PC-9 (cell line): Measurements from ENCODE around the gene AHCYL2. TPM values are rescaled to one million over a fixed set of nuclear protein-coding genes. Genes with fewer than 3 reads are reported as not detected.

Experiments
- BruUV-seq: library from RNA; stranded (reverse); fragments of 400-500 nt; replicated peaks from 2 replicates; lab custom pipeline; 2021; lab: Mats Ljungman, UMichigan
- CTCF ChIA-PET: fragments of 300-600 bp; sonication (Branson Sonifier 250); formaldehyde crosslinking; loops from one replicate; lab custom pipeline; 2022; ENCODE audit warnings: antibody characterized with exemption; lab: Charles Lee
- POLR2A ChIA-PET: fragments of 300-600 bp; sonication (Branson Sonifier 250); formaldehyde crosslinking; loops from one replicate; lab custom pipeline; 2022; ENCODE audit warnings: antibody characterized with exemption; ENCODE audit not compliant: unreplicated experiment; lab: Charles Lee
- DNase-seq, 2 experiments: peaks; one replicate each; pipeline versions ENCODE4 v3.0.0 to v3.0.0-alpha.2; 2015 to 2022; ENCODE audit warnings: mixed read lengths in 1 of 2
- H2AFZ ChIP-seq: fragments of 200-600 bp; sonication (generic); 2 replicates; pipeline ENCODE4 v1.8.1; 2017; ENCODE audit warnings: antibody characterized with exemption
- H3F3A ChIP-seq: fragments of 200-600 bp; sonication (generic); 2 replicates; pipeline ENCODE4 v1.8.1; 2017; ENCODE audit warnings: antibody characterized with exemption, mild to moderate bottlenecking, low read depth; ENCODE audit not compliant: insufficient read depth
- H3K27ac ChIP-seq: fragments of 200-600 bp; sonication (generic); 2 replicates; pipeline ENCODE4 v1.6.1; 2016; ENCODE audit warnings: mixed run types
- H3K27me3 ChIP-seq: fragments of 200-600 bp; sonication (generic); 2 replicates; pipeline ENCODE4 v1.6.1; 2016; ENCODE audit warnings: low read depth, mixed run types; ENCODE audit not compliant: insufficient read depth
- H3K36me3 ChIP-seq: fragments of 200-600 bp; sonication (generic); 2 replicates; pipeline ENCODE4 v1.6.1; 2016; ENCODE audit warnings: low read depth, mixed run types
- H3K4me1 ChIP-seq: fragments of 200-600 bp; sonication (generic); replicated peaks from 2 replicates; pipeline ENCODE4 v1.6.1; 2016; ENCODE audit warnings: mixed run types; ENCODE audit not compliant: insufficient read depth
- H3K4me2 ChIP-seq: fragments of 200-600 bp; sonication (generic); 2 replicates; pipeline ENCODE4 v1.6.1; 2017; ENCODE audit warnings: mixed run types
- H3K4me3 ChIP-seq: fragments of 200-600 bp; sonication (generic); 2 replicates; pipeline ENCODE4 v1.6.1; 2016; ENCODE audit warnings: mixed run types
- H3K79me2 ChIP-seq: fragments of 200-600 bp; sonication (generic); 2 replicates; pipeline ENCODE4 v1.6.1; 2017; ENCODE audit warnings: low read depth, mixed run types
- H3K9me2 ChIP-seq: fragments of 200-600 bp; sonication (generic); 2 replicates; pipeline ENCODE4 v1.8.1; 2017; ENCODE audit warnings: mild to moderate bottlenecking; ENCODE audit not compliant: insufficient read depth
- H3K9me3 ChIP-seq: fragments of 200-600 bp; sonication (generic); 2 replicates; pipeline ENCODE4 v1.8.1; 2016; ENCODE audit warnings: low read depth; ENCODE audit not compliant: insufficient read depth
- H4K20me1 ChIP-seq: fragments of 200-600 bp; sonication (generic); 2 replicates; pipeline ENCODE4 v1.8.1; 2017; ENCODE audit not compliant: insufficient read depth
- EZH2 ChIP-seq: fragments of 200-600 bp; sonication (generic); IDR thresholded peaks from 2 replicates; pipeline ENCODE4 v1.8.0; 2017; ENCODE audit warnings: antibody characterized with exemption, low read depth
- intact Hi-C: fragments of 100-400 bp; cut with micrococcal nuclease; formaldehyde crosslinking; loops from one replicate; pipeline ENCODE4 v1.10.0; 2022; ENCODE audit not compliant: unreplicated experiment
- total RNA-seq: library from RNA; stranded (reverse); gene quantifications from 2 replicates; pipeline ENCODE4 v1.2.3, GENCODE V29; 2021
- TF ChIP-seq, protein P1 (sequence below): fragments of 200-600 bp; sonication (generic); conservative IDR thresholded peaks from 2 replicates; pipeline ENCODE4 v1.6.1; 2017; ENCODE audit warnings: mixed run types, antibody characterized with exemption, mild to moderate bottlenecking, moderate library complexity

AHCYL2 gene
- total RNA-seq, 1 experiment from 2014 or later = 15.7 TPM

DNA sequence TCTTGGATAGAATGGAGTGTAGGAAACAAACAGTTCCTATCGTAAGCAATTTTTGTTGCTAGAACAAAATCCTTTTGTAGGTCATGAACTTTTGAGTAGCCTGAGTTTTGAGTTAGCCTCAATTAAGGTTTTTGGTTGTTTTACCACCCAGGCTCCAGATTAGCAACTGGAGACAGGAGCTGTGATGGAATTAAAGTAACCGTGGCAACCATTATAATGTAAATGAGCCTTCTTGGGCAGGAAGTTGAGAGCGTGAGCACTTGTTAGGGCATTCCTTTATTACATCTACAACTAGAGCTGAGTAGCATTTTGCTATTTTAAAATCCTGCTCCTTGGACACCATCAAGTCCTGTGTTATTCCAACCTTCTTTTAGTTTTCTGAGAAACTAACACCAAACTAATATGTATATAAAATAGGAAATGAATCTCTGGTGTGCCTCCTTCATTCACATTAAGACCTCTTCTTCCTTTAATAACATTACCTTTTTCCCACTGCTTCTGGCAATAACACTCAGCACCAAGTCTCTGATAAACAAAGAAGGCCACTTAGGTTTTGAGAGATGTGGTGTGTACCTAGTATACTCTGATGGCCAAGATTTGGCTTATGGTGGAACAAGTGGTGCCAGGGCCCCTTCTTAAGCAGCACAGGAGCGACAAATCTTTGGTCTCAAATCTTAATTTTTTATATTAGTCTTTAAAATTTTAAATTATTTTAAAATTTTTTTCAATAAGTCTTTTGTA lies 34.0 kb downstream of the AHCYL2 start:
- CTCF ChIA-PET = no interaction called here
- TF ChIP-seq, protein P1, sequence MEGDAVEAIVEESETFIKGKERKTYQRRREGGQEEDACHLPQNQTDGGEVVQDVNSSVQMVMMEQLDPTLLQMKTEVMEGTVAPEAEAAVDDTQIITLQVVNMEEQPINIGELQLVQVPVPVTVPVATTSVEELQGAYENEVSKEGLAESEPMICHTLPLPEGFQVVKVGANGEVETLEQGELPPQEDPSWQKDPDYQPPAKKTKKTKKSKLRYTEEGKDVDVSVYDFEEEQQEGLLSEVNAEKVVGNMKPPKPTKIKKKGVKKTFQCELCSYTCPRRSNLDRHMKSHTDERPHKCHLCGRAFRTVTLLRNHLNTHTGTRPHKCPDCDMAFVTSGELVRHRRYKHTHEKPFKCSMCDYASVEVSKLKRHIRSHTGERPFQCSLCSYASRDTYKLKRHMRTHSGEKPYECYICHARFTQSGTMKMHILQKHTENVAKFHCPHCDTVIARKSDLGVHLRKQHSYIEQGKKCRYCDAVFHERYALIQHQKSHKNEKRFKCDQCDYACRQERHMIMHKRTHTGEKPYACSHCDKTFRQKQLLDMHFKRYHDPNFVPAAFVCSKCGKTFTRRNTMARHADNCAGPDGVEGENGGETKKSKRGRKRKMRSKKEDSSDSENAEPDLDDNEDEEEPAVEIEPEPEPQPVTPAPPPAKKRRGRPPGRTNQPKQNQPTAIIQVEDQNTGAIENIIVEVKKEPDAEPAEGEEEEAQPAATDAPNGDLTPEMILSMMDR = no peak
- TF ChIP-seq EZH2 = no peak
- H3K4me1 ChIP-seq = no peaks in the 10 kb centered on the region
- no peaks in the 10 kb centered on the region for H3K9me3 ChIP-seq
- POLR2A ChIA-PET = no interaction called here
- H3K27me3 ChIP-seq = no peaks in the 10 kb centered on the region
- no peaks in the 10 kb centered on the region for H3F3A ChIP-seq
- H2AFZ ChIP-seq = no peak overlapping the region
- no peaks in the 10 kb centered on the region for H3K79me2 ChIP-seq
- intact Hi-C loops = no loop called here
- H4K20me1 ChIP-seq = no peaks in the 10 kb centered on the region
- no peaks in the 10 kb centered on the region for H3K9me2 ChIP-seq
- H3K4me2 ChIP-seq = no peak overlapping the region
- no peak overlapping the region for H3K4me3 ChIP-seq
- no peak overlapping the region for H3K27ac ChIP-seq
- DNase-seq = no peak
- BruUV-seq = no TSS peak
- H3K36me3 ChIP-seq = no peaks in the 10 kb centered on the region

DNA sequence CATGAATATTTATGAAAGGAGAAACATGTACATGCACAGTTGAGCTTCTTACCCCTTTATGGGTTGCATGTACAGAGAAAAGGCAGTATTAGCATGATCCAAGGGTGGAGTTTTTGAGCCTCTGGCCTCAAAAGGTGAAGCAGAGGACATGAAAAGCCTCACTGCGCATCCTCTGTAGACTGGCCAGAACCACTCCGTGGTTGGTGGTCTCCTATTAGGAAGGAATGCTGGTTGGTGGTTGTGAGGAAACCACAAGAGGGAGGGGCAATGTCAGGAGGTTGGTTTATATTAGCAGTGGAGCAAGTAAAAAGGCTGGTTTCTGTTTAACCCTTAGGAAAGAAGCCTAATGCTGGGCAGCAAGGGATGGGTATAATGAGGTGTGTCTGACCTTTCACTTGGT lies 37.5 kb downstream of the AHCYL2 start:
- ChIA-PET CTCF (no interaction called here), POLR2A (no interaction called here)
- no peak overlapping the region for H3K27ac ChIP-seq
- H3K79me2 ChIP-seq = no peaks in the 10 kb centered on the region
- H3K9me2 ChIP-seq = no peaks in the 10 kb centered on the region
- H4K20me1 ChIP-seq = no peaks in the 10 kb centered on the region
- no peak overlapping the region for H3K4me2 ChIP-seq
- no peaks in the 10 kb centered on the region for H3K36me3 ChIP-seq
- no peak overlapping the region for H3K4me3 ChIP-seq
- no peak overlapping the region for H2AFZ ChIP-seq
- peaks cover 9% of the 10 kb centered on the region for H3F3A ChIP-seq
- intact Hi-C loops = no loop called here
- H3K9me3 ChIP-seq = no peaks in the 10 kb centered on the region
- TF ChIP-seq EZH2 = no peak
- TF ChIP-seq, protein P1 = no peak
- no peak for DNase-seq
- no peaks in the 10 kb centered on the region for H3K27me3 ChIP-seq
- peaks cover 19% of the 10 kb centered on the region for H3K4me1 ChIP-seq
- no TSS peak for BruUV-seq

DNA sequence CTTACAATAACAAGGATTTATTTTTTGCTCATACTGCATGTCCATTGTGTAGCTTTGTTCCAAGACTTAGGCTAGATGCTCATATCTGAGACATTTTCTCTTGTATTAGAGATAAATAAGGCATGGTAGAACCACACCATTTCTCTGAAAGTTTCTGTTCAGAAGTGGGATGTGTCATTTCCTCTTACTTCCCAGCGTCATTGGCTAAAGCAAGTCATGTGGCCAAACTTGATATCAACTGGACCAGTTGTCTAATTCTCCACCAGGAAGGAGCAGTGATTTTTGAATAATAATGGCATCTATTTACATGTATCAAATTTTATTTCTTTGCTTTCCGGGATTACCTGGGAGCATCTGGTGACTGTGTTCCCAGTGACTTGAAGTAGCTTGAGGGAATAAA lies 38.3 kb downstream of the AHCYL2 start:
- intact Hi-C loops = no loop called here
- Histone ChIP-seq H3K79me2 (no peaks in the 10 kb centered on the region), H3K4me3 (no peak overlapping the region), H3K4me2 (no peak overlapping the region), H3F3A (peaks cover 9% of the 10 kb centered on the region), H3K9me2 (no peaks in the 10 kb centered on the region), H3K9me3 (no peaks in the 10 kb centered on the region), H3K4me1 (peaks cover 19% of the 10 kb centered on the region), H3K36me3 (no peaks in the 10 kb centered on the region), H3K27me3 (no peaks in the 10 kb centered on the region), H3K27ac (no peak overlapping the region), H2AFZ (no peak overlapping the region), H4K20me1 (no peaks in the 10 kb centered on the region)
- DNase-seq = no peak
- TF ChIP-seq EZH2 = no peak
- TF ChIP-seq, protein P1 = no peak
- POLR2A ChIA-PET = interaction anchor here (0.6 kb wide), 1 partner anchor 620 kb away, joined by 4 read pairs; no protein-coding TSS in a partner anchor
- CTCF ChIA-PET = no interaction called here
- BruUV-seq = no TSS peak
